SK-N-SH (cell line): ENCODE data around the gene NDFIP1. TPM values are rescaled to one million over a fixed set of nuclear protein-coding genes. Genes with fewer than 3 reads are reported as not detected.
"Not testable (repeated sequence)": the region's sequence is repeated elsewhere in the genome, so short reads cannot be mapped to it uniquely, and the experiment has no call there.

Experiments
- CTCF ChIA-PET: fragments of 300-600, 350-600 bp; formaldehyde crosslinking; extraction: SDS; loops from one replicate; lab custom pipeline; 2021; lab: Yijun Ruan, JAX
- POLR2A ChIA-PET: fragments of 350-600 bp; sonication (Branson Sonifier 250); formaldehyde crosslinking; extraction: SDS; loops from one replicate; lab custom pipeline; 2020; ENCODE audit warnings: antibody characterized with exemption, inconsistent platforms; lab: Yijun Ruan, JAX
- DNase-seq: peaks from one replicate; pipeline ENCODE4 v3.0.0; 2012
- H2AFZ ChIP-seq: fragments of 200-600 bp; sonication (generic); 2 replicates; pipeline ENCODE4 v1.8.1; 2016; ENCODE audit warnings: antibody characterized with exemption, mild to moderate bottlenecking, low read depth
- H3F3A ChIP-seq: fragments of 200-600 bp; sonication (generic); replicated peaks from 2 replicates; pipeline ENCODE3; 2016; ENCODE audit warnings: antibody characterized with exemption, mild to moderate bottlenecking; ENCODE audit not compliant: insufficient read depth
- H3K27ac ChIP-seq, 2 experiments: fragments of 200-500 bp in 1 of 2; fragments of 200-600 bp in 1 of 2; sonication (Bioruptor generic) in 1 of 2; sonication (generic), shearing (Covaris generic) in 1 of 2; 2 replicates each; pipeline versions ENCODE4 v1.5.1 to v1.6.1; 2014 to 2016; ENCODE audit warnings: low read depth in 2 of 2, inconsistent platforms in 1 of 2, low read length in 1 of 2, mild to moderate bottlenecking in 1 of 2, mixed read lengths in 1 of 2
- H3K27me3 ChIP-seq: fragments of 200-600 bp; sonication (generic), shearing (Covaris generic); 2 replicates; pipeline ENCODE4 v1.6.1; 2016; ENCODE audit warnings: mixed run types; ENCODE audit not compliant: insufficient read depth
- H3K36me3 ChIP-seq, 2 experiments: fragments of 200-500 bp in 1 of 2; fragments of 200-600 bp in 1 of 2; sonication (Bioruptor generic) in 1 of 2; sonication (generic) in 1 of 2; replicated peaks in 1 of 2; 2 replicates each; pipeline versions ENCODE3 to v1.5.1; 2014 to 2016; ENCODE audit warnings: low read length in 1 of 2, mild to moderate bottlenecking in 1 of 2; ENCODE audit not compliant: insufficient read depth in 2 of 2, control insufficient read depth in 1 of 2
- H3K4me1 ChIP-seq, 2 experiments: fragments of 200-500 bp in 1 of 2; fragments of 200-600 bp in 1 of 2; sonication (Bioruptor generic) in 1 of 2; sonication (generic), shearing (Covaris generic) in 1 of 2; 2 replicates each; pipeline versions ENCODE4 v1.5.1 to v1.6.1; 2014 to 2016; ENCODE audit warnings: low read depth in 1 of 2, low read length in 1 of 2, mixed run types in 1 of 2; ENCODE audit not compliant: insufficient read depth in 2 of 2, control insufficient read depth in 1 of 2
- H3K4me2 ChIP-seq: fragments of 200-600 bp; sonication (generic), shearing (Covaris generic); 2 replicates; pipeline ENCODE4 v1.6.1; 2017; ENCODE audit warnings: mixed run types
- H3K4me3 ChIP-seq, 2 experiments: fragments of 200-500 bp in 1 of 2; fragments of 200-600 bp in 1 of 2; sonication (Bioruptor generic) in 1 of 2; sonication (generic), shearing (Covaris generic) in 1 of 2; 2 replicates each; pipeline versions ENCODE4 v1.5.1 to v1.8.1; 2014 to 2016; ENCODE audit warnings: low read depth in 2 of 2, inconsistent platforms in 1 of 2, low read length in 1 of 2, mild to moderate bottlenecking in 1 of 2, mixed read lengths in 1 of 2, moderate library complexity in 1 of 2
- H3K79me2 ChIP-seq: fragments of 200-600 bp; sonication (generic); 2 replicates; pipeline ENCODE4 v1.8.1; 2017; ENCODE audit warnings: mild to moderate bottlenecking; ENCODE audit not compliant: insufficient read depth
- H3K9ac ChIP-seq: fragments of 200-600 bp; sonication (generic); 2 replicates; pipeline ENCODE4 v1.6.1; 2017; ENCODE audit warnings: mixed run types
- H3K9me2 ChIP-seq: fragments of 200-600 bp; sonication (generic); 2 replicates; pipeline ENCODE4 v1.6.1; 2017; ENCODE audit warnings: mixed run types
- H3K9me3 ChIP-seq: fragments of 200-600 bp; sonication (generic); 2 replicates; pipeline ENCODE4 v1.6.1; 2017; ENCODE audit warnings: mixed run types, mild to moderate bottlenecking, moderate library complexity
- H4K20me1 ChIP-seq: fragments of 200-600 bp; sonication (generic); 2 replicates; pipeline ENCODE4 v1.6.1; 2017; ENCODE audit warnings: mild to moderate bottlenecking, mixed run types; ENCODE audit not compliant: insufficient read depth
- ELF1 ChIP-seq: IDR thresholded peaks from 2 replicates; pipeline ENCODE4 v1.4.0; 2012
- EZH2phosphoT487 ChIP-seq: fragments of 200-600 bp; sonication (generic); IDR thresholded peaks from 2 replicates; pipeline ENCODE4 v1.6.1; 2017; ENCODE audit warnings: low read depth, mixed run types, mild to moderate bottlenecking, antibody characterized with exemption, moderate library complexity, borderline replicate concordance
- FOXJ3 ChIP-seq: sonication (generic); formaldehyde crosslinking; IDR thresholded peaks from 2 replicates; pipeline ENCODE4 v1.5.1; 2020; ENCODE audit warnings: mild to moderate bottlenecking, missing genetic modification reagents
- FOXM1 ChIP-seq: IDR thresholded peaks from 2 replicates; pipeline ENCODE4 v1.4.0; 2012; ENCODE audit warnings: low read depth, mild to moderate bottlenecking
- GABPA ChIP-seq: IDR thresholded peaks from 2 replicates; pipeline ENCODE4 v1.4.0; 2012; ENCODE audit warnings: low read depth, mild to moderate bottlenecking
- IRF3 ChIP-seq: fragments of 150-350 bp; IDR thresholded peaks from 2 replicates; pipeline ENCODE4 v1.6.1; 2016; ENCODE audit warnings: mild to moderate bottlenecking, low read depth, low read length
- MXI1 ChIP-seq: IDR thresholded peaks from 2 replicates; pipeline ENCODE4 v1.6.1; 2012; ENCODE audit warnings: mild to moderate bottlenecking, low read depth, low read length, improper control_type of control experiment
- PBX3 ChIP-seq: IDR thresholded peaks from 2 replicates; pipeline ENCODE4; 2012
- POLR2AphosphoS5 ChIP-seq: IDR thresholded peaks from 2 replicates; pipeline ENCODE4 v1.6.1; 2012; ENCODE audit warnings: low read depth, low read length
- RCOR1 ChIP-seq: fragments of 150-350 bp; IDR thresholded peaks from 2 replicates; pipeline ENCODE4 v1.6.1; 2017; ENCODE audit warnings: antibody characterized with exemption, low read length
- SIN3A ChIP-seq: IDR thresholded peaks from 2 replicates; pipeline ENCODE4 v1.6.1; 2012; ENCODE audit warnings: low read depth, mild to moderate bottlenecking, low read length, moderate library complexity, borderline replicate concordance
- USF1 ChIP-seq: IDR thresholded peaks from 2 replicates; pipeline ENCODE4 v1.4.0; 2012; ENCODE audit warnings: low read depth, borderline replicate concordance
- USF2 ChIP-seq: fragments of 150-350 bp; IDR thresholded peaks from 2 replicates; pipeline ENCODE4 v1.6.1; 2017; ENCODE audit warnings: antibody characterized with exemption, low read length, low read depth, borderline replicate concordance
- YY1 ChIP-seq: IDR thresholded peaks from 2 replicates; pipeline ENCODE4 v1.4.0; 2012; ENCODE audit warnings: low read depth, mild to moderate bottlenecking
- WGBS: methylation state at CpG from one replicate; pipeline ENCODE4 v1.1.6; 2017; ENCODE audit warnings: low lambda C conversion rate; 5-methylcytosine and 5-hydroxymethylcytosine counted together
- polyA plus RNA-seq, 3 experiments: library from polyadenylated mRNA; depleted of rRNA; stranded (reverse); fragments of >200 nt; gene quantifications; 2 replicates each; pipeline ENCODE4 v1.2.3, GENCODE V29; 2012
- TF ChIP-seq, protein P1 (sequence below): IDR thresholded peaks from 2 replicates; pipeline ENCODE4 v1.4.0; 2012; ENCODE audit warnings: low read depth, borderline replicate concordance
- TF ChIP-seq, protein P2 (sequence below): IDR thresholded peaks from 2 replicates; pipeline ENCODE4 v1.4.0; 2012; ENCODE audit warnings: low read depth

The NDFIP1 gene
- polyA plus RNA-seq, 1 of the 3 experiments (the other 2 are of a cell fraction) = 40.0 TPM

DNA sequence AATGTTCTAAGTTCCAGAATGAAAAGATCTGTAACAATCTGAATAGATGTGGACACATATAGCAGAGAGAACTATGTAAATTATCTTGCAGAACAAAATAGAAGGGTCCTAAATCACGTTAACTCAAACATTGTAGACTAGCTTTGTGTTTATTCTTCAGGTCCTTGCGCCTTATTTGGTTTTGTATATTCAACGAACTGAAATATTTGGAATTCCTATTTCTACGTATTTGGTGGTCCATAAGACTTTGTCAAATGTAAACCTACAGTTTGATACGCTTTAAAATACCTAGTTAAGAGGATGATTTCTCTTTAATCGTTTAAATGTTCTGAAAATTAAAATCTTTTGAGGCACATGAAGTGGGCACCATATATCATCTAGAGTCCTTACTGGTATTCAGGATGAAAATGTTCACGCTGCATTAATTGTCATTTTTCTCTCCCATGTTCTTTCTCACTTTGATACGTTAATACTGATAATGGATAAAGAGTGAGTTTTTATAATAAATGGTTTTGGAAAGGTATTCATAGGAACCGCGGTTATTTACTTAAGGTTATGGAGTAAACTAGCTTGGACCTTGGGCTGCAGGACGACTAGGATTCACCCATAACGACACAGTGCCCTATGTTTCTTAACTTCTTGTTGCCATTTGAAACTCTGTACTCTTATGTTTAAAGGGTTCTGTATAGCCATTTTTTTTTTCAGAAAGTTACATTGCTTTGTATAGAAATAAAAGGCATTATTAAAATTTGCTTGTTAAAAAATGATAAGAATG lies 45.3 kb downstream of the NDFIP1 start:
- H3K4me1 ChIP-seq = peaks cover 5 to 13% of the 10 kb centered on the region in 2 experiments; a peak in 3 of 4 replicates
- H3K4me3 ChIP-seq = no peak overlapping the region
- no peaks in the 10 kb centered on the region for H3K9me3 ChIP-seq
- H2AFZ ChIP-seq = no peak overlapping the region
- peak overlapping the region in 1 of 2 experiments; percentile 79; a peak in 2 of 4 replicates for H3K27ac ChIP-seq
- no peaks in the 10 kb centered on the region for H3K9me2 ChIP-seq
- H3K79me2 ChIP-seq = no peaks in the 10 kb centered on the region
- no peak overlapping the region for H3K4me2 ChIP-seq
- 93% methylated on average over 12 of the region's 12 CpGs for WGBS
- peaks cover 13% of the 10 kb centered on the region for H3F3A ChIP-seq
- DNase-seq = no peak
- TF ChIP-seq, protein P1, sequence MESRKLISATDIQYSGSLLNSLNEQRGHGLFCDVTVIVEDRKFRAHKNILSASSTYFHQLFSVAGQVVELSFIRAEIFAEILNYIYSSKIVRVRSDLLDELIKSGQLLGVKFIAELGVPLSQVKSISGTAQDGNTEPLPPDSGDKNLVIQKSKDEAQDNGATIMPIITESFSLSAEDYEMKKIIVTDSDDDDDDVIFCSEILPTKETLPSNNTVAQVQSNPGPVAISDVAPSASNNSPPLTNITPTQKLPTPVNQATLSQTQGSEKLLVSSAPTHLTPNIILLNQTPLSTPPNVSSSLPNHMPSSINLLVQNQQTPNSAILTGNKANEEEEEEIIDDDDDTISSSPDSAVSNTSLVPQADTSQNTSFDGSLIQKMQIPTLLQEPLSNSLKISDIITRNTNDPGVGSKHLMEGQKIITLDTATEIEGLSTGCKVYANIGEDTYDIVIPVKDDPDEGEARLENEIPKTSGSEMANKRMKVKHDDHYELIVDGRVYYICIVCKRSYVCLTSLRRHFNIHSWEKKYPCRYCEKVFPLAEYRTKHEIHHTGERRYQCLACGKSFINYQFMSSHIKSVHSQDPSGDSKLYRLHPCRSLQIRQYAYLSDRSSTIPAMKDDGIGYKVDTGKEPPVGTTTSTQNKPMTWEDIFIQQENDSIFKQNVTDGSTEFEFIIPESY = no peak
- no peak for TF ChIP-seq GABPA
- no peak for TF ChIP-seq FOXM1
- TF ChIP-seq PBX3 = no peak
- no peak for TF ChIP-seq POLR2AphosphoS5
- TF ChIP-seq SIN3A = no peak
- TF ChIP-seq IRF3 = no peak
- TF ChIP-seq ELF1 = no peak
- TF ChIP-seq MXI1 = no peak
- TF ChIP-seq YY1 = no peak
- no peak for TF ChIP-seq FOXJ3
- TF ChIP-seq, protein P2, sequence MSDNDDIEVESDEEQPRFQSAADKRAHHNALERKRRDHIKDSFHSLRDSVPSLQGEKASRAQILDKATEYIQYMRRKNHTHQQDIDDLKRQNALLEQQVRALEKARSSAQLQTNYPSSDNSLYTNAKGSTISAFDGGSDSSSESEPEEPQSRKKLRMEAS = no peak
- no peak for TF ChIP-seq EZH2phosphoT487
- TF ChIP-seq RCOR1 = no peak
- TF ChIP-seq USF1 = no peak
- TF ChIP-seq USF2 = no peak
- no peaks in the 10 kb centered on the region for H4K20me1 ChIP-seq
- ChIA-PET POLR2A (no interaction called here), CTCF (interaction anchor here (0.7 to 5.6 kb wide), 5 partner anchors 9 to 545 kb away, joined by 3 to 91 read pairs (median 6); partner anchors contain the start of gene SPRY4)
- no peaks in the 10 kb centered on the region for H3K27me3 ChIP-seq
- no peak overlapping the region for H3K9ac ChIP-seq
- peaks cover 35 to 36% of the 10 kb centered on the region in 2 experiments for H3K36me3 ChIP-seq

- H3K9me2 ChIP-seq, H2AFZ ChIP-seq, H3K4me2 ChIP-seq, H3K4me3 ChIP-seq, POLR2A ChIA-PET, H3K9ac ChIP-seq, H3K27me3 ChIP-seq, H3K4me1 ChIP-seq, H3K27ac ChIP-seq, DNase-seq, H3K9me3 ChIP-seq, H3K79me2 ChIP-seq, H4K20me1 ChIP-seq: not testable (repeated sequence)
- H3K36me3 ChIP-seq = peaks cover 29 to 30% of the 10 kb centered on the region in 2 experiments
- H3F3A ChIP-seq = peaks cover 13% of the 10 kb centered on the region
- CTCF ChIA-PET = interaction anchor here (0.7 to 5.6 kb wide), 5 partner anchors 9 to 544 kb away, joined by 3 to 91 read pairs (median 6); partner anchors contain the start of gene SPRY4
- WGBS = 97% methylated on average over 12 of the region's 12 CpGs
These were observed 45.9 kb downstream of the NDFIP1 start for GRCh38 chr5:142154449-142154841.
